Breast epithelium (tissue), 4 donors: Measurements from ENCODE around the gene BRAT1. TPM values are rescaled to one million over a fixed set of nuclear protein-coding genes. Genes with fewer than 3 reads are reported as not detected.

ENCODE experiments used
- DNase-seq, 2 donors: peaks; one replicate each; pipeline ENCODE4 v3.0.0-alpha.2; 2019; ENCODE audit warnings: low spot score in 2 of 2
- H3K27ac ChIP-seq, 2 donors: fragments of 200-600 bp; sonication (generic) in 1 of 2; one replicate each; pipeline ENCODE4 v1.5.1; 2016 to 2019; ENCODE audit warnings: mild to moderate bottlenecking in 1 of 2
- H3K27me3 ChIP-seq, 2 donors: fragments of 200-600 bp; sonication (generic) in 1 of 2; one replicate each; pipeline versions ENCODE4 v1.5.1 to v1.6.0; 2017 to 2019; ENCODE audit warnings: control low read depth in 1 of 2, mild to moderate bottlenecking in 1 of 2
- H3K36me3 ChIP-seq: fragments of 200-600 bp; one replicate; pipeline ENCODE4 v1.5.1; 2019
- H3K4me1 ChIP-seq, 2 donors: fragments of 200-600 bp; sonication (generic); one replicate each; pipeline ENCODE4 v1.5.1; 2016 to 2019; ENCODE audit warnings: control low read depth in 1 of 2
- H3K4me3 ChIP-seq, 3 donors: fragments of 200-600 bp; sonication (generic); 1 replicate in 2 of 3; 2 replicates in 1 of 3; pipeline ENCODE4 v1.5.1; 2016 to 2019; ENCODE audit warnings: mild to moderate bottlenecking in 3 of 3, moderate library complexity in 2 of 3
- H3K9me3 ChIP-seq, 2 donors: fragments of 200-600 bp; sonication (generic) in 1 of 2; one replicate each; pipeline ENCODE4 v1.5.1; 2016 to 2019; ENCODE audit warnings: control low read depth in 1 of 2
- CTCF ChIP-seq, 3 donors: fragments of 450-650 bp; IDR thresholded peaks; one replicate each; pipeline ENCODE4 v1.5.1; 2016 to 2017; ENCODE audit warnings: antibody characterized with exemption in 3 of 3, mild to moderate bottlenecking in 3 of 3, moderate library complexity in 3 of 3
- POLR2A ChIP-seq: fragments of 450-650 bp; IDR thresholded peaks from one replicate; pipeline ENCODE4 v1.6.1; 2016; ENCODE audit warnings: antibody characterized with exemption, mild to moderate bottlenecking, moderate library complexity
- POLR2AphosphoS5 ChIP-seq, 3 donors: sonication (generic); formaldehyde crosslinking; IDR thresholded peaks; one replicate each; pipeline ENCODE4 v1.6.1; 2017; ENCODE audit warnings: antibody characterized with exemption in 3 of 3
- intact Hi-C: fragments of 100-400 bp; cut with DNase I; formaldehyde crosslinking; loops from one replicate; pipeline ENCODE4 v1.15.1; 2023; ENCODE audit warnings: low total_unique reads
- total RNA-seq, 3 donors: library from RNA; depleted of rRNA; stranded (reverse); fragments of >200 nt; gene quantifications; one replicate each; pipeline ENCODE4 v1.1.0, GENCODE V29; 2016

Gene BRAT1
- total RNA-seq, 3 donors from 2014 or later: 20.8 to 36.4 (median 28.4) TPM

- peak overlapping the region in 1 of 3 donors; percentile 42 for H3K4me3 ChIP-seq
- H3K27ac ChIP-seq: peak overlapping the region; percentile 65 to 87
- H3K9me3 ChIP-seq: no peaks in the 10 kb centered on the region
- peaks cover 20 to 27% of the 10 kb centered on the region in 2 donors for H3K4me1 ChIP-seq
- no peaks in the 10 kb centered on the region for H3K27me3 ChIP-seq
- intact Hi-C loops: no loop called here
- TF ChIP-seq POLR2AphosphoS5 (IDR thresholded peaks at IDR 0.05) (no peak), CTCF (IDR thresholded peaks at IDR 0.05) (no peak), POLR2A (no peak)
- DNase-seq: no peak
- H3K36me3 ChIP-seq: no peaks in the 10 kb centered on the region
Observed at GRCh38 chr7:2530071-2530987, 25.0 kb downstream of the BRAT1 start.

GRCh38 chr7:2529161-2530070, 25.9 kb downstream of the BRAT1 start:
- Histone ChIP-seq H3K4me1 (peaks cover 24 to 35% of the 10 kb centered on the region in 2 donors), H3K4me3 (no peak overlapping the region), H3K27me3 (no peaks in the 10 kb centered on the region), H3K9me3 (no peaks in the 10 kb centered on the region), H3K36me3 (no peaks in the 10 kb centered on the region), H3K27ac (peak overlapping the region; percentile 65 to 87)
- no peak for DNase-seq
- TF ChIP-seq POLR2AphosphoS5 (IDR thresholded peaks at IDR 0.05) (no peak), CTCF (IDR thresholded peaks at IDR 0.05) (no peak), POLR2A (no peak)
- intact Hi-C loops: no loop called here

GRCh38 chr7:2528481-2529095, 26.7 kb downstream of the BRAT1 start:
- TF ChIP-seq POLR2AphosphoS5 (IDR thresholded peaks at IDR 0.05) (no peak), CTCF (IDR thresholded peaks at IDR 0.05) (no peak), POLR2A (no peak)
- Histone ChIP-seq H3K4me3 (no peak overlapping the region), H3K36me3 (no peaks in the 10 kb centered on the region), H3K27me3 (no peaks in the 10 kb centered on the region), H3K27ac (peak overlapping the region; percentile 65 to 87), H3K4me1 (peaks cover 25 to 43% of the 10 kb centered on the region in 2 donors), H3K9me3 (no peaks in the 10 kb centered on the region)
- DNase-seq: no peak
- intact Hi-C loops: no loop called here

- intact Hi-C loops: no loop called here
- Histone ChIP-seq H3K36me3 (no peaks in the 10 kb centered on the region), H3K27me3 (no peaks in the 10 kb centered on the region), H3K27ac (peak overlapping the region; percentile 65 to 87), H3K4me3 (no peak overlapping the region), H3K9me3 (no peaks in the 10 kb centered on the region), H3K4me1 (peaks cover 32 to 51% of the 10 kb centered on the region in 2 donors)
- no peak for TF ChIP-seq POLR2AphosphoS5 (IDR thresholded peaks at IDR 0.05)
- no peak for TF ChIP-seq CTCF (IDR thresholded peaks at IDR 0.05)
- no peak for TF ChIP-seq POLR2A
- no peak for DNase-seq
Observed at GRCh38 chr7:2527505-2528467, 27.5 kb downstream of the BRAT1 start.
